OCI-LY3 (cell line): Measurements from ENCODE around the gene RNF217.

ENCODE experiments used
- CTCF ChIP-seq: fragments of 200-600, 300-600 bp; sonication (generic); IDR thresholded peaks from 2 replicates; pipeline ENCODE4 v1.5.1; 2014; ENCODE audit warnings: antibody characterized with exemption, low read length, low read depth
- EZH2phosphoT487 ChIP-seq: fragments of 200-600 bp; shearing (Covaris generic); IDR thresholded peaks from 2 replicates; pipeline ENCODE4 v1.6.1; 2018; ENCODE audit warnings: antibody characterized with exemption, mixed run types, low read depth

- no peak for TF ChIP-seq CTCF
- no peak for TF ChIP-seq EZH2phosphoT487
Observed at GRCh38 chr6:125037827-125038226, 75.6 kb downstream of the RNF217 start.
